HepG2 (cell line): Measurements from ENCODE around the gene SYNGR1. TPM values are rescaled to one million over a fixed set of nuclear protein-coding genes. Genes with fewer than 3 reads are reported as not detected.

Experiments
- ATAC-seq: fragments of 200-7000 bp; cut with Tn5 transposase; 3 replicates; pipeline ENCODE4 v1.9.1; 2020; ENCODE audit warnings: mild to moderate bottlenecking, moderate library complexity
- BruUV-seq: library from RNA; stranded (reverse); fragments of 400-500 nt; replicated peaks from 2 replicates; lab custom pipeline; 2021; lab: Mats Ljungman, UMichigan
- CTCF ChIA-PET: fragments of 300-600 bp; formaldehyde crosslinking; extraction: SDS; loops from one replicate; lab custom pipeline; 2021; ENCODE audit warnings: low total read pairs, inconsistent platforms, low intra/inter-chr PET ratio; lab: Yijun Ruan, JAX
- POLR2A ChIA-PET: fragments of 350-600 bp; sonication (Branson Sonifier 250); formaldehyde crosslinking; loops from one replicate; lab custom pipeline; 2020; ENCODE audit warnings: antibody characterized with exemption, inconsistent platforms; lab: Yijun Ruan, JAX
- DNase-seq: peaks from one replicate; pipeline ENCODE4 v3.0.0-alpha.2; 2015; ENCODE audit warnings: low spot score
- FAIRE-seq: peaks from 3 replicates; lab custom pipeline; 2011; peaks lifted over from hg19 to GRCh38; lab: Jason Lieb, UNC
- H2AFZ ChIP-seq: one replicate; pipeline ENCODE4 v1.6.1; 2011; ENCODE audit warnings: low read length, inconsistent platforms
- H3K27ac ChIP-seq: fragments of 300-600 bp; 3 replicates; pipeline ENCODE4 v1.8.0; 2011; ENCODE audit warnings: mixed run types, mild to moderate bottlenecking, mixed read lengths, low read length, inconsistent platforms; ENCODE audit not compliant: insufficient read depth; ENCODE audit errors: extremely low read length
- H3K27me3 ChIP-seq, 2 experiments: fragments of 200-600 bp in 1 of 2; 2 replicates in 1 of 2; 3 replicates in 1 of 2; pipeline versions ENCODE4 v1.6.0 to v1.8.0; 2011; ENCODE audit warnings: low read length in 2 of 2, mild to moderate bottlenecking in 2 of 2, moderate library complexity in 2 of 2, inconsistent platforms in 1 of 2; ENCODE audit not compliant: insufficient read depth in 2 of 2, control insufficient read depth in 1 of 2
- H3K36me3 ChIP-seq, 2 experiments: fragments of 200-600 bp in 1 of 2; replicated peaks in 1 of 2; 2 replicates in 1 of 2; 3 replicates in 1 of 2; pipeline versions ENCODE4 v1.5.1 to v1.8.0; 2011; ENCODE audit warnings: low read length in 2 of 2, inconsistent platforms in 1 of 2; ENCODE audit not compliant: insufficient read depth in 2 of 2, control insufficient read depth in 1 of 2
- H3K4me1 ChIP-seq: 2 replicates; pipeline ENCODE4 v1.5.1; 2012; ENCODE audit warnings: low read length, inconsistent platforms; ENCODE audit not compliant: insufficient read depth
- H3K4me2 ChIP-seq: 2 replicates; pipeline ENCODE4 v1.6.0; 2011; ENCODE audit warnings: low read depth, low read length, inconsistent platforms
- H3K4me3 ChIP-seq, 3 experiments: fragments of 200-600 bp in 1 of 3; sonication (generic), shearing (Covaris generic) in 1 of 3; replicated peaks in 1 of 3; 2 replicates each; pipeline ENCODE4 v1.5.1; 2011 to 2016; ENCODE audit warnings: low read length in 3 of 3, inconsistent platforms in 2 of 3, low read depth in 2 of 3, mild to moderate bottlenecking in 2 of 3, control low read depth in 1 of 3, mixed read lengths in 1 of 3; ENCODE audit not compliant: insufficient read depth in 1 of 3
- H3K79me2 ChIP-seq: one replicate; pipeline ENCODE4 v1.6.1; 2011; ENCODE audit warnings: low read length, inconsistent platforms; ENCODE audit not compliant: insufficient read depth
- H3K9ac ChIP-seq: 2 replicates; pipeline ENCODE4 v1.6.0; 2011; ENCODE audit warnings: mild to moderate bottlenecking, low read depth, low read length, inconsistent platforms; ENCODE audit not compliant: insufficient read depth
- H3K9me3 ChIP-seq: 2 replicates; pipeline ENCODE4 v1.5.1; 2012; ENCODE audit warnings: mild to moderate bottlenecking, low read length
- H4K20me1 ChIP-seq: 2 replicates; pipeline ENCODE4 v1.6.0; 2011; ENCODE audit warnings: inconsistent platforms, mild to moderate bottlenecking, low read length, moderate library complexity; ENCODE audit not compliant: insufficient read depth
- ELF3 ChIP-seq: IDR thresholded peaks from 2 replicates; pipeline ENCODE4 v1.6.1; 2016; ENCODE audit warnings: missing genetic modification reagents, missing compliant biosample characterization
- HNRNPL ChIP-seq: fragments of 200-400 bp; formaldehyde crosslinking; IDR thresholded peaks from 2 replicates; pipeline ENCODE4 v1.6.1; 2017; ENCODE audit warnings: mild to moderate bottlenecking, low read depth, low read length
- LCORL ChIP-seq, 2 experiments: fragments of 450-650 bp in 1 of 2; sonication (generic) in 1 of 2; formaldehyde crosslinking in 1 of 2; IDR thresholded peaks; 2 replicates each; pipeline versions ENCODE4 v1.5.0 to v1.6.1; 2017 to 2020; ENCODE audit warnings: antibody characterized with exemption in 1 of 2, missing genetic modification reagents in 1 of 2
- SYNCRIP ChIP-seq: fragments of 200-400 bp; formaldehyde crosslinking; IDR thresholded peaks from 2 replicates; pipeline ENCODE4 v1.6.1; 2018; ENCODE audit warnings: mild to moderate bottlenecking, low read depth, low read length; ENCODE audit not compliant: insufficient read depth
- TEAD3 ChIP-seq: optimal IDR thresholded peaks from 2 replicates; pipeline ENCODE3; 2016; ENCODE audit warnings: borderline replicate concordance
- ZNF33B ChIP-seq: sonication (generic); formaldehyde crosslinking; IDR thresholded peaks from 2 replicates; pipeline ENCODE4 v1.5.1; 2020; ENCODE audit warnings: mild to moderate bottlenecking, missing genetic modification reagents
- ZNF451 ChIP-seq: sonication (generic); formaldehyde crosslinking; IDR thresholded peaks from 2 replicates; pipeline ENCODE4 v1.5.0; 2020; ENCODE audit warnings: mild to moderate bottlenecking, missing genetic modification reagents
- ZNF460 ChIP-seq: sonication (generic); formaldehyde crosslinking; IDR thresholded peaks from 2 replicates; pipeline ENCODE4 v1.5.1; 2020; ENCODE audit warnings: missing genetic modification reagents, mild to moderate bottlenecking, borderline replicate concordance
- ZNF83 ChIP-seq: sonication (generic); formaldehyde crosslinking; IDR thresholded peaks from 2 replicates; pipeline ENCODE4 v1.4.0; 2020; ENCODE audit warnings: missing genetic modification reagents, mild to moderate bottlenecking, borderline replicate concordance
- ZNF878 ChIP-seq: sonication (generic); formaldehyde crosslinking; IDR thresholded peaks from 2 replicates; pipeline ENCODE4 v1.8.1; 2023; ENCODE audit warnings: mild to moderate bottlenecking, missing genetic modification reagents, moderate library complexity
- WGBS: methylation state at CpG from one replicate; pipeline ENCODE4 v1.1.6; 2017; ENCODE audit warnings: low lambda C conversion rate; 5-methylcytosine and 5-hydroxymethylcytosine counted together
- in situ Hi-C: cut with HindIII; loops from 2 replicates; pipeline ENCODE4 v1.10.0; 2017; ENCODE audit warnings: low pct_unique_long_range_greater_than_20kb; ENCODE audit not compliant: extremely low pct_ligation_motif_present
- intact Hi-C: fragments of 100-400 bp; cut with micrococcal nuclease; formaldehyde crosslinking; loops from one replicate; pipeline ENCODE4 v1.10.0; 2022; ENCODE audit not compliant: unreplicated experiment
- polyA plus RNA-seq, 8 experiments: library from polyadenylated mRNA; depleted of rRNA in 3 of 8; stranded (reverse) in 7 of 8; unstranded in 1 of 8; fragments of >200 nt; fragmentation: Illumina TruSeq in 4 of 8; extraction: Trizol in 4 of 8; gene quantifications; 2 replicates each; pipeline versions ENCODE4 v1.2.1 to v1.2.3, GENCODE V29; 2011 to 2016; ENCODE audit warnings: low read depth in 4 of 8, missing spikeins in 1 of 8, mixed read lengths in 1 of 8; ENCODE audit not compliant: insufficient read depth in 1 of 8
- total RNA-seq, 5 experiments: library from RNA; depleted of rRNA; stranded (reverse); fragments of >200 nt; fragmentation: Illumina TruSeq; extraction: Trizol; gene quantifications; 2 replicates each; pipeline ENCODE4 v1.2.3, GENCODE V29; 2016; ENCODE audit warnings: low read depth in 1 of 5
- TF ChIP-seq, protein P1 (sequence below): IDR thresholded peaks from 2 replicates; pipeline ENCODE4 v1.6.1; 2012; ENCODE audit warnings: low read depth, low read length, improper control_type of control experiment
- TF ChIP-seq, protein P2 (sequence below), 2 experiments: sonication (generic) in 1 of 2; formaldehyde crosslinking in 1 of 2; IDR thresholded peaks; 2 replicates each; pipeline versions ENCODE4 v1.5.1 to v1.6.1; 2011 to 2020; ENCODE audit warnings: borderline replicate concordance in 1 of 2, low read depth in 1 of 2, low read length in 1 of 2, mild to moderate bottlenecking in 1 of 2, missing genetic modification reagents in 1 of 2, moderate library complexity in 1 of 2
- TF ChIP-seq, protein P3 (sequence below): sonication (generic); formaldehyde crosslinking; IDR thresholded peaks from 2 replicates; pipeline ENCODE4 v1.8.0; 2022; ENCODE audit warnings: missing genetic modification reagents, mild to moderate bottlenecking, moderate library complexity, borderline replicate concordance
- TF ChIP-seq, protein P4 (sequence below): sonication (generic); formaldehyde crosslinking; IDR thresholded peaks from 2 replicates; pipeline ENCODE4 v1.5.0; 2020; ENCODE audit warnings: mild to moderate bottlenecking, missing genetic modification reagents, moderate library complexity

Gene SYNGR1
- total and polyA plus RNA-seq, 2 of the 13 experiments (the other 11 are each of a cell fraction or from before 2014, with no cell fraction given), result 0.27 to 2.7 TPM

DNA sequence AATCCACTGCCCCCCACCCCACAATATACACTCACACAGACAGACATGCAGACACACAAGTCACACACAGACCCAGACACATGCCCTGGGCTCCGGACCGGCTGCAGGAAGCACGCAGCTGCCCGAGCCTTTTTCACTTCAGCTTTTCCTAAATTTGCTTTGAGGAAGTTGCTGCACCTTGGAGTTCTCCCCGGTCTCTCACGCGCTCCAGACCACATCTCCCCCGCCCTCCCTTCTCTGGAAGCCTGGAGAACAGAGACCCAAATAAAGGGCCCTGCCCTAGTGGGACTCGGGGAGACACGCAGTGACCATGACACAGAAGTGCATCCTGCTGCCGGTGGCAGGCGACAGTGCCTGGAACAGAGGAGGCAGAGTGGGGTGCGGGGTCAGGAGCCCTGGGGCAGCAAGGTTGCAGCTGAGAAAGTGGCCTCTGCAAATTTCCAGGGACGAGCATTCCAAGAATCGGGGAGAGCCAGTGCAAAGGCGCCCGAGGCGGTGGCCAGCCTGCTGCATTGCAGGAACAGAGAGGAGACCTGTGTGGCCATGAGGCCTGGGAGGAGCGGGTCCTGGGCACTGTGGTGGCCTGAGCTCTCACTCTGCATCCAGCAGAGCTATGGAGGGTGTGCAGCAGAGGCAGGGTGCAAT is 49.5 kb upstream of the SYNGR1 start:
- Histone ChIP-seq H3K4me1 (peaks cover 97% of the 10 kb centered on the region), H3K4me3 (peak overlapping the region; percentile 40 to 68 (median 43)), H3K4me2 (peak overlapping the region; percentile 71), H3K9me3 (no peaks in the 10 kb centered on the region), H4K20me1 (no peaks in the 10 kb centered on the region), H2AFZ (no peak overlapping the region), H3K9ac (peak overlapping the region; percentile 34), H3K27me3 (no peaks in the 10 kb centered on the region; a peak in 2 of 5 replicates), H3K79me2 (no peaks in the 10 kb centered on the region), H3K27ac (peak overlapping the region; percentile 32), H3K36me3 (no peaks in the 10 kb centered on the region)
- intact Hi-C loops, result loop anchor here (5.0 kb wide), 1 partner anchor 33 kb away; no protein-coding TSS in a partner anchor
- no TSS peak for BruUV-seq
- ChIA-PET POLR2A (interaction anchor here (0.9 to 4.5 kb wide), 7 partner anchors 10 to 70 kb away, joined by 3 to 40 read pairs (median 5); partner anchors contain the start of gene RPL3), CTCF (no interaction called here)
- in situ Hi-C loops, result no loop called here
- WGBS, result 1% methylated on average over 18 of the region's 19 CpGs
- ATAC-seq, result peak; percentile 55
- no peak for FAIRE-seq
- no peak for DNase-seq
- TF ChIP-seq ZNF451 (CRISPR knock-in tag) (peak; percentile 60; the same call in 1 of the 2 replicates), ZNF33B (CRISPR knock-in tag) (no peak), SYNCRIP (no peak), LCORL (IDR thresholded peaks at IDR 0.05) (no peak), LCORL (CRISPR knock-in tag; IDR thresholded peaks at IDR 0.05) (no peak), TEAD3 (peak; percentile 18), ZNF878 (CRISPR knock-in tag) (0 out of 2 replicates have a peak, but pooled peaks have one; percentile 33), ZNF83 (CRISPR knock-in tag) (no peak), HNRNPL (0 out of 2 replicates have a peak, but pooled peaks have one; percentile 51), ZNF460 (CRISPR knock-in tag) (no peak; the same call in 1 of the 2 replicates), ELF3 (no peak)
- TF ChIP-seq, protein P1, sequence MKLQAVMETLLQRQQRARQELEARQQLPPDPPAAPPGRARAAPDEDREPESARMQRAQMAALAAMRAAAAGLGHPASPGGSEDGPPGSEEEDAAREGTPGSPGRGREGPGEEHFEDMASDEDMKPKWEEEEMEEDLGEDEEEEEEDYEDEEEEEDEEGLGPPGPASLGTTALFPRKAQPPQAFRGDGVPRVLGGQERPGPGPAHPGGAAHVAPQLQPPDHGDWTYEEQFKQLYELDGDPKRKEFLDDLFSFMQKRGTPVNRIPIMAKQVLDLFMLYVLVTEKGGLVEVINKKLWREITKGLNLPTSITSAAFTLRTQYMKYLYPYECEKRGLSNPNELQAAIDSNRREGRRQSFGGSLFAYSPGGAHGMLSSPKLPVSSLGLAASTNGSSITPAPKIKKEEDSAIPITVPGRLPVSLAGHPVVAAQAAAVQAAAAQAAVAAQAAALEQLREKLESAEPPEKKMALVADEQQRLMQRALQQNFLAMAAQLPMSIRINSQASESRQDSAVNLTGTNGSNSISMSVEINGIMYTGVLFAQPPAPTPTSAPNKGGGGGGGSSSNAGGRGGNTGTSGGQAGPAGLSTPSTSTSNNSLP, result no peak
- TF ChIP-seq, protein P2, sequence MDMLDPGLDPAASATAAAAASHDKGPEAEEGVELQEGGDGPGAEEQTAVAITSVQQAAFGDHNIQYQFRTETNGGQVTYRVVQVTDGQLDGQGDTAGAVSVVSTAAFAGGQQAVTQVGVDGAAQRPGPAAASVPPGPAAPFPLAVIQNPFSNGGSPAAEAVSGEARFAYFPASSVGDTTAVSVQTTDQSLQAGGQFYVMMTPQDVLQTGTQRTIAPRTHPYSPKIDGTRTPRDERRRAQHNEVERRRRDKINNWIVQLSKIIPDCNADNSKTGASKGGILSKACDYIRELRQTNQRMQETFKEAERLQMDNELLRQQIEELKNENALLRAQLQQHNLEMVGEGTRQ (IDR thresholded peaks at IDR 0.05; ENCODE audit: low read depth, low read length), result no peak
- TF ChIP-seq, protein P2 (CRISPR knock-in tag; IDR thresholded peaks at IDR 0.05; ENCODE audit: borderline replicate concordance), result no peak
- TF ChIP-seq, protein P3, sequence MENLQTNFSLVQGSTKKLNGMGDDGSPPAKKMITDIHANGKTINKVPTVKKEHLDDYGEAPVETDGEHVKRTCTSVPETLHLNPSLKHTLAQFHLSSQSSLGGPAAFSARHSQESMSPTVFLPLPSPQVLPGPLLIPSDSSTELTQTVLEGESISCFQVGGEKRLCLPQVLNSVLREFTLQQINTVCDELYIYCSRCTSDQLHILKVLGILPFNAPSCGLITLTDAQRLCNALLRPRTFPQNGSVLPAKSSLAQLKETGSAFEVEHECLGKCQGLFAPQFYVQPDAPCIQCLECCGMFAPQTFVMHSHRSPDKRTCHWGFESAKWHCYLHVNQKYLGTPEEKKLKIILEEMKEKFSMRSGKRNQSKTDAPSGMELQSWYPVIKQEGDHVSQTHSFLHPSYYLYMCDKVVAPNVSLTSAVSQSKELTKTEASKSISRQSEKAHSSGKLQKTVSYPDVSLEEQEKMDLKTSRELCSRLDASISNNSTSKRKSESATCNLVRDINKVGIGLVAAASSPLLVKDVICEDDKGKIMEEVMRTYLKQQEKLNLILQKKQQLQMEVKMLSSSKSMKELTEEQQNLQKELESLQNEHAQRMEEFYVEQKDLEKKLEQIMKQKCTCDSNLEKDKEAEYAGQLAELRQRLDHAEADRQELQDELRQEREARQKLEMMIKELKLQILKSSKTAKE (CRISPR knock-in tag), result 0 out of 2 replicates have a peak, but pooled peaks have one; percentile 40
- TF ChIP-seq, protein P4, sequence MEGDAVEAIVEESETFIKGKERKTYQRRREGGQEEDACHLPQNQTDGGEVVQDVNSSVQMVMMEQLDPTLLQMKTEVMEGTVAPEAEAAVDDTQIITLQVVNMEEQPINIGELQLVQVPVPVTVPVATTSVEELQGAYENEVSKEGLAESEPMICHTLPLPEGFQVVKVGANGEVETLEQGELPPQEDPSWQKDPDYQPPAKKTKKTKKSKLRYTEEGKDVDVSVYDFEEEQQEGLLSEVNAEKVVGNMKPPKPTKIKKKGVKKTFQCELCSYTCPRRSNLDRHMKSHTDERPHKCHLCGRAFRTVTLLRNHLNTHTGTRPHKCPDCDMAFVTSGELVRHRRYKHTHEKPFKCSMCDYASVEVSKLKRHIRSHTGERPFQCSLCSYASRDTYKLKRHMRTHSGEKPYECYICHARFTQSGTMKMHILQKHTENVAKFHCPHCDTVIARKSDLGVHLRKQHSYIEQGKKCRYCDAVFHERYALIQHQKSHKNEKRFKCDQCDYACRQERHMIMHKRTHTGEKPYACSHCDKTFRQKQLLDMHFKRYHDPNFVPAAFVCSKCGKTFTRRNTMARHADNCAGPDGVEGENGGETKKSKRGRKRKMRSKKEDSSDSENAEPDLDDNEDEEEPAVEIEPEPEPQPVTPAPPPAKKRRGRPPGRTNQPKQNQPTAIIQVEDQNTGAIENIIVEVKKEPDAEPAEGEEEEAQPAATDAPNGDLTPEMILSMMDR, result peak; percentile 25; the same call in 1 of the 2 replicates
